ENCODE results near the gene NID1.

NID1 gene

GRCh38 chr1:236064674-236065508 lies at the start of gene NID1:
TSS of gene NID1 (minus strand) at chr1:236065090. CDS start at chr1:236065079, 11 bp downstream.
- peak; percentile 23 for DNase-seq

GRCh38 chr1:236114076-236114747 lies 49.3 kb upstream of the NID1 start:
- no peak for DNase-seq

- DNase-seq: no peak
Observed at GRCh38 chr1:236113324-236114032, 48.6 kb upstream of the NID1 start.

GRCh38 chr1:236112332-236112627 lies 47.4 kb upstream of the NID1 start:
- DNase-seq: no peak

GRCh38 chr1:236111527-236112331 lies 46.8 kb upstream of the NID1 start:
- no peak for DNase-seq

GRCh38 chr1:236110137-236110536 lies 45.2 kb upstream of the NID1 start:
- DNase-seq: no peak

GRCh38 chr1:236108027-236108648 lies 43.2 kb upstream of the NID1 start:
- DNase-seq: peak; percentile 3

- no peak for DNase-seq
Observed at GRCh38 chr1:236107121-236107907, 42.4 kb upstream of the NID1 start.

GRCh38 chr1:236103646-236104218 lies 38.8 kb upstream of the NID1 start:
- peak; percentile 58 for DNase-seq

- no peak for DNase-seq
Observed at GRCh38 chr1:236103059-236103458, 38.2 kb upstream of the NID1 start.

GRCh38 chr1:236102611-236103010 lies 37.7 kb upstream of the NID1 start:
- DNase-seq: no peak

- no peak for DNase-seq
Observed at GRCh38 chr1:236101233-236102200, 36.6 kb upstream of the NID1 start.

GRCh38 chr1:236100799-236101198 lies 35.9 kb upstream of the NID1 start:
- no peak for DNase-seq

- no peak for DNase-seq
Observed at GRCh38 chr1:236099355-236099974, 34.6 kb upstream of the NID1 start.

GRCh38 chr1:236098267-236098666 lies 33.4 kb upstream of the NID1 start:
- DNase-seq: no peak

GRCh38 chr1:236096660-236097482 lies 32.0 kb upstream of the NID1 start:
- peak; percentile 63 for DNase-seq

GRCh38 chr1:236095705-236096520 lies 31.0 kb upstream of the NID1 start:
- no peak for DNase-seq

GRCh38 chr1:236092899-236093298 lies 28.0 kb upstream of the NID1 start:
- no peak for DNase-seq
